Neural cell (in vitro differentiated cells): ENCODE results near the gene PDAP1. TPM values are rescaled to one million over a fixed set of nuclear protein-coding genes. Genes with fewer than 3 reads are reported as not detected.

Experiments
- H2AFZ ChIP-seq: fragments of 200-600, 300-800 bp; sonication (generic), shearing (Covaris generic); 2 replicates; pipeline ENCODE4 v1.6.0; 2014; ENCODE audit warnings: low read depth, mild to moderate bottlenecking, antibody characterized with exemption, low read length, moderate library complexity
- H3F3A ChIP-seq: fragments of 200-600 bp; shearing (Covaris generic); 2 replicates; pipeline ENCODE4 v1.6.1; 2016; ENCODE audit warnings: mild to moderate bottlenecking, moderate library complexity, mixed read lengths, antibody characterized with exemption, low read length; ENCODE audit not compliant: insufficient read depth, poor library complexity, severe bottlenecking
- H3K27ac ChIP-seq: fragments of 200-600, 300-800 bp; sonication (generic), shearing (Covaris generic); 2 replicates; pipeline ENCODE4 v1.5.1; 2014; ENCODE audit warnings: mild to moderate bottlenecking, low read length, moderate library complexity
- H3K27me3 ChIP-seq: fragments of 300-800, 200-600 bp; sonication (generic), shearing (Covaris generic); 2 replicates; pipeline ENCODE4 v1.6.0; 2014; ENCODE audit warnings: mild to moderate bottlenecking, low read depth, low read length, moderate library complexity; ENCODE audit not compliant: insufficient read depth
- H3K36me3 ChIP-seq: fragments of 300-800, 200-600 bp; sonication (generic), shearing (Covaris generic); 2 replicates; pipeline ENCODE4 v1.5.1; 2014; ENCODE audit warnings: mild to moderate bottlenecking, antibody characterized with exemption, low read length, moderate library complexity; ENCODE audit not compliant: insufficient read depth
- H3K4me2 ChIP-seq: fragments of 300-800, 200-600 bp; sonication (generic), shearing (Covaris generic); 2 replicates; pipeline ENCODE4 v1.6.0; 2014; ENCODE audit warnings: mild to moderate bottlenecking, low read length
- H3K4me3 ChIP-seq: fragments of 300-800, 200-600 bp; sonication (generic), shearing (Covaris generic); 2 replicates; pipeline ENCODE4 v1.5.1; 2014; ENCODE audit warnings: mild to moderate bottlenecking, low read length, moderate library complexity
- H3K79me2 ChIP-seq: fragments of 200-600 bp; shearing (Covaris generic); replicated peaks from 2 replicates; pipeline ENCODE4 v1.6.0; 2014; ENCODE audit warnings: mild to moderate bottlenecking, low read length, moderate library complexity; ENCODE audit not compliant: insufficient read depth
- H3K9ac ChIP-seq: fragments of 300-800, 200-600 bp; sonication (generic), shearing (Covaris generic); 2 replicates; pipeline ENCODE4 v1.6.1; 2016; ENCODE audit warnings: mild to moderate bottlenecking, low read length, mixed read lengths
- H3K9me2 ChIP-seq: fragments of 200-600 bp; shearing (Covaris generic); 2 replicates; pipeline ENCODE4 v1.6.1; 2016; ENCODE audit warnings: mild to moderate bottlenecking, low read length, mixed read lengths; ENCODE audit not compliant: insufficient read depth
- H3K9me3 ChIP-seq: fragments of 200-600, 300-800 bp; sonication (generic), shearing (Covaris generic); 2 replicates; pipeline ENCODE4 v1.6.1; 2016; ENCODE audit warnings: mild to moderate bottlenecking, mixed run types, low read length, moderate library complexity, mixed read lengths
- H4K20me1 ChIP-seq: fragments of 200-600 bp; shearing (Covaris generic); 2 replicates; pipeline ENCODE4 v1.6.1; 2016; ENCODE audit warnings: mild to moderate bottlenecking, mixed run types; ENCODE audit not compliant: insufficient read depth
- CTCF ChIP-seq: fragments of 450-650 bp; IDR thresholded peaks from 2 replicates; pipeline ENCODE4 v1.5.1; 2014; ENCODE audit warnings: antibody characterized with exemption, mild to moderate bottlenecking, moderate library complexity; ENCODE audit not compliant: poor library complexity, severe bottlenecking
- EP300 ChIP-seq: fragments of 450-650 bp; conservative IDR thresholded peaks from 2 replicates; pipeline ENCODE4 v1.6.1; 2014; ENCODE audit warnings: antibody characterized with exemption, mild to moderate bottlenecking, moderate library complexity; ENCODE audit not compliant: poor library complexity, severe bottlenecking
- EZH2 ChIP-seq: fragments of 200-600, 300-800 bp; shearing (Covaris generic), sonication (generic); IDR thresholded peaks from 2 replicates; pipeline ENCODE4 v1.6.1; 2014; ENCODE audit warnings: antibody characterized with exemption, low read length, borderline replicate concordance, mild to moderate bottlenecking; ENCODE audit not compliant: insufficient read depth, poor library complexity, severe bottlenecking
- MXI1 ChIP-seq: fragments of 450-650 bp; conservative IDR thresholded peaks from 2 replicates; pipeline ENCODE4 v1.6.1; 2014; ENCODE audit warnings: antibody characterized with exemption, mild to moderate bottlenecking; ENCODE audit not compliant: poor library complexity, severe bottlenecking
- POLR2AphosphoS5 ChIP-seq: IDR thresholded peaks from 2 replicates; pipeline ENCODE4 v1.6.1; 2012
- RAD21 ChIP-seq: fragments of 450-650 bp; conservative IDR thresholded peaks from 2 replicates; pipeline ENCODE4 v1.6.1; 2014; ENCODE audit warnings: antibody characterized with exemption, mild to moderate bottlenecking, moderate library complexity
- REST ChIP-seq: IDR thresholded peaks from 2 replicates; pipeline ENCODE4 v1.6.1; 2012; ENCODE audit warnings: borderline replicate concordance
- SMC3 ChIP-seq: fragments of 450-650 bp; conservative IDR thresholded peaks from 2 replicates; pipeline ENCODE4 v1.6.1; 2014; ENCODE audit warnings: antibody characterized with exemption, mild to moderate bottlenecking, moderate library complexity; ENCODE audit not compliant: poor library complexity
- TAF1 ChIP-seq: IDR thresholded peaks from 2 replicates; pipeline ENCODE4 v1.6.1; 2012; ENCODE audit warnings: low read depth
- polyA plus RNA-seq: library from polyadenylated mRNA; depleted of rRNA; stranded (reverse); fragments of >200 nt; gene quantifications from 2 replicates; pipeline ENCODE4 v1.2.3, GENCODE V29; 2014

Gene PDAP1
- polyA plus RNA-seq, 1 donor from 2014 or later = 185 TPM

GRCh38 chr7:99357701-99358490, 50.5 kb downstream of the PDAP1 start:
- Histone ChIP-seq H3K9ac (no peak overlapping the region), H3K27me3 (no peaks in the 10 kb centered on the region), H3K9me3 (no peaks in the 10 kb centered on the region), H3K36me3 (no peaks in the 10 kb centered on the region), H3K4me2 (no peak overlapping the region), H3K9me2 (no peaks in the 10 kb centered on the region), H3K79me2 (no peaks in the 10 kb centered on the region), H4K20me1 (no peaks in the 10 kb centered on the region), H3K4me3 (no peak overlapping the region), H2AFZ (no peak overlapping the region), H3F3A (no peaks in the 10 kb centered on the region), H3K27ac (no peak overlapping the region)
- TF ChIP-seq SMC3 (no peak), RAD21 (no peak), TAF1 (no peak), POLR2AphosphoS5 (no peak), REST (no peak), EP300 (no peak), MXI1 (no peak), CTCF (no peak), EZH2 (no peak)

- no peak overlapping the region for H3K4me2 ChIP-seq
- H2AFZ ChIP-seq = no peak overlapping the region
- TF ChIP-seq RAD21 (no peak), POLR2AphosphoS5 (no peak), MXI1 (no peak), TAF1 (no peak), SMC3 (no peak), EP300 (no peak), CTCF (no peak), REST (no peak), EZH2 (no peak)
- no peaks in the 10 kb centered on the region for H3K79me2 ChIP-seq
- no peaks in the 10 kb centered on the region for H3K9me3 ChIP-seq
- peaks cover 3% of the 10 kb centered on the region for H3K36me3 ChIP-seq
- no peaks in the 10 kb centered on the region for H3F3A ChIP-seq
- H3K27me3 ChIP-seq = no peaks in the 10 kb centered on the region
- no peak overlapping the region for H3K27ac ChIP-seq
- no peak overlapping the region for H3K4me3 ChIP-seq
- H4K20me1 ChIP-seq = no peaks in the 10 kb centered on the region
- H3K9ac ChIP-seq = no peak overlapping the region
- H3K9me2 ChIP-seq = no peaks in the 10 kb centered on the region
Observed at GRCh38 chr7:99355098-99355497, 53.3 kb downstream of the PDAP1 start.
